WTC11 (cell line): ENCODE results near the gene POLR2L. TPM values are rescaled to one million over a fixed set of nuclear protein-coding genes. Genes with fewer than 3 reads are reported as not detected.

Experiments used
- ATAC-seq: fragments of 200-7000 bp; cut with Tn5 transposase; 2 replicates; pipeline ENCODE4 v1.10.0; 2021; ENCODE audit warnings: mild to moderate bottlenecking, moderate library complexity
- CTCF ChIA-PET: fragments of 300-600 bp; sonication (Branson Sonifier 250); formaldehyde crosslinking; loops from one replicate; lab custom pipeline; 2021; ENCODE audit warnings: antibody characterized with exemption; lab: Charles Lee
- POLR2A ChIA-PET: fragments of 350-600 bp; sonication (Branson Sonifier 250); formaldehyde crosslinking; loops from one replicate; lab custom pipeline; 2021; ENCODE audit warnings: antibody characterized with exemption; lab: Charles Lee
- DNase-seq: peaks from one replicate; pipeline ENCODE4 v3.0.0; 2021; ENCODE audit warnings: low spot score
- H3K27ac Mint-ChIP-seq: 2 replicates; pipeline ENCODE4 v1.8.0; 2021; ENCODE audit warnings: mixed read lengths
- H3K27me3 Mint-ChIP-seq: 2 replicates; pipeline ENCODE4 v1.8.0; 2021; ENCODE audit warnings: low read depth, mild to moderate bottlenecking, moderate library complexity, mixed read lengths
- H3K36me3 Mint-ChIP-seq: 2 replicates; pipeline ENCODE4 v1.8.0; 2021; ENCODE audit warnings: mixed read lengths
- H3K4me1 Mint-ChIP-seq: 2 replicates; pipeline ENCODE4 v1.8.0; 2022; ENCODE audit warnings: mixed read lengths
- H3K4me3 Mint-ChIP-seq: 2 replicates; pipeline ENCODE4 v1.8.0; 2021; ENCODE audit warnings: mild to moderate bottlenecking, moderate library complexity, mixed read lengths
- H3K9me3 Mint-ChIP-seq: 2 replicates; pipeline ENCODE4 v1.8.0; 2021; ENCODE audit warnings: mixed read lengths
- AFF4 ChIP-seq: sonication (generic); formaldehyde crosslinking; IDR thresholded peaks from 2 replicates; pipeline ENCODE4 v1.8.1; 2023; ENCODE audit warnings: mild to moderate bottlenecking, missing genetic modification reagents, borderline replicate concordance
- CBFB ChIP-seq: sonication (generic); formaldehyde crosslinking; IDR thresholded peaks from 2 replicates; pipeline ENCODE4 v1.8.1; 2022; ENCODE audit warnings: mild to moderate bottlenecking, low read depth, missing genetic modification reagents
- CREB1 ChIP-seq: sonication (generic); formaldehyde crosslinking; IDR thresholded peaks from 2 replicates; pipeline ENCODE4 v1.8.0; 2023; ENCODE audit warnings: mild to moderate bottlenecking, missing genetic modification reagents
- E2F1 ChIP-seq: sonication (generic); formaldehyde crosslinking; IDR thresholded peaks from 2 replicates; pipeline ENCODE4 v1.8.0; 2022; ENCODE audit warnings: mild to moderate bottlenecking, missing genetic modification reagents
- FOXK1 ChIP-seq: sonication (generic); formaldehyde crosslinking; IDR thresholded peaks from 2 replicates; pipeline ENCODE4 v1.8.0; 2022; ENCODE audit warnings: mild to moderate bottlenecking, moderate library complexity, missing genetic modification reagents
- FOXP4 ChIP-seq: sonication (generic); formaldehyde crosslinking; IDR thresholded peaks from 2 replicates; pipeline ENCODE4 v1.8.0; 2022; ENCODE audit warnings: mild to moderate bottlenecking, missing genetic modification reagents
- KAT7 ChIP-seq: sonication (generic); formaldehyde crosslinking; IDR thresholded peaks from 2 replicates; pipeline ENCODE4 v1.8.1; 2023; ENCODE audit warnings: missing genetic modification reagents, mild to moderate bottlenecking, borderline replicate concordance
- MAX ChIP-seq: sonication (generic); formaldehyde crosslinking; IDR thresholded peaks from 2 replicates; pipeline ENCODE4 v1.8.0; 2022; ENCODE audit warnings: mild to moderate bottlenecking, missing genetic modification reagents
- NFE2L1 ChIP-seq: sonication (generic); formaldehyde crosslinking; IDR thresholded peaks from 2 replicates; pipeline ENCODE4 v1.8.1; 2023; ENCODE audit warnings: missing genetic modification reagents
- NR1H2 ChIP-seq: sonication (generic); formaldehyde crosslinking; IDR thresholded peaks from 2 replicates; pipeline ENCODE4 v1.9.0; 2021; ENCODE audit warnings: mild to moderate bottlenecking, moderate library complexity, missing genetic modification reagents
- NR3C1 ChIP-seq: sonication (generic); formaldehyde crosslinking; conservative IDR thresholded peaks from 2 replicates; pipeline ENCODE4 v1.8.1; 2023; ENCODE audit warnings: low read depth, mild to moderate bottlenecking, missing genetic modification reagents
- RELA ChIP-seq: sonication (generic); formaldehyde crosslinking; IDR thresholded peaks from 2 replicates; pipeline ENCODE4 v1.8.1; 2022; ENCODE audit warnings: missing genetic modification reagents, mild to moderate bottlenecking, borderline replicate concordance
- TP53 ChIP-seq: sonication (generic); formaldehyde crosslinking; IDR thresholded peaks from 2 replicates; pipeline ENCODE4 v1.8.1; 2023; ENCODE audit warnings: mild to moderate bottlenecking, missing genetic modification reagents
- USF1 ChIP-seq: sonication (generic); formaldehyde crosslinking; IDR thresholded peaks from 2 replicates; pipeline ENCODE4 v1.8.0; 2022; ENCODE audit warnings: mild to moderate bottlenecking, missing genetic modification reagents
- ZNF232 ChIP-seq: sonication (generic); formaldehyde crosslinking; IDR thresholded peaks from 2 replicates; pipeline ENCODE4 v1.8.0; 2022; ENCODE audit warnings: mild to moderate bottlenecking, missing genetic modification reagents
- ZNF263 ChIP-seq: sonication (generic); formaldehyde crosslinking; IDR thresholded peaks from 2 replicates; pipeline ENCODE4 v1.8.1; 2022; ENCODE audit warnings: low read depth, mild to moderate bottlenecking, moderate library complexity, missing genetic modification reagents
- total RNA-seq: library from RNA; stranded (reverse); gene quantifications from 3 replicates; pipeline ENCODE4 v1.2.3, GENCODE V29; 2021

The POLR2L gene
- total RNA-seq, 1 experiment from 2014 or later, result 152 TPM

GRCh38 chr11:858762-859339 lies 16.5 kb upstream of the POLR2L start (continued):
- TF ChIP-seq FOXP4 (no peak), E2F1 (CRISPR knock-in tag) (no peak)

- H3K27me3 Mint-ChIP-seq, result peaks cover 3% of the 10 kb centered on the region; the same call in 1 of the 2 replicates
- H3K9me3 Mint-ChIP-seq, result no peaks in the 10 kb centered on the region
- POLR2A ChIA-PET, result no interaction called here
- TF ChIP-seq RELA (CRISPR knock-in tag) (no peak), CBFB (CRISPR knock-in tag) (no peak), KAT7 (no peak), FOXP4 (no peak)
- CTCF ChIA-PET, result interaction anchor here (2.5 to 3.0 kb wide), 2 partner anchors 10 to 193 kb away, joined by 9 to 22 read pairs; no protein-coding TSS in a partner anchor
- peaks cover 33% of the 10 kb centered on the region for H3K4me1 Mint-ChIP-seq
- DNase-seq, result no peak
- H3K36me3 Mint-ChIP-seq, result no peaks in the 10 kb centered on the region
- H3K4me3 Mint-ChIP-seq, result no peak overlapping the region
- H3K27ac Mint-ChIP-seq, result no peak overlapping the region
- no peak for ATAC-seq
Observed at GRCh38 chr11:858053-858761, 15.9 kb upstream of the POLR2L start.

- H3K4me3 Mint-ChIP-seq, result no peak overlapping the region
- no peak for TF ChIP-seq NR3C1
- no peak for TF ChIP-seq KAT7
- TF ChIP-seq TP53 (CRISPR knock-in tag), result no peak
- TF ChIP-seq, all 79 proteins: peak for 0
- ChIA-PET POLR2A (interaction anchor here (1.1 to 1.4 kb wide), 2 partner anchors 12 to 14 kb away, joined by 3 to 7 read pairs; partner anchors contain the start of gene TSPAN4), CTCF (interaction anchor here (0.9 to 3.0 kb wide), 6 partner anchors 9 to 195 kb away, joined by 3 to 22 read pairs (median 8); partner anchors contain the start of genes POLR2L and TSPAN4)
- no peaks in the 10 kb centered on the region for H3K9me3 Mint-ChIP-seq
- no peak; the same call in 1 of the 2 replicates for ATAC-seq
- H3K4me1 Mint-ChIP-seq, result peaks cover 22% of the 10 kb centered on the region
- H3K27me3 Mint-ChIP-seq, result peaks cover 3% of the 10 kb centered on the region; the same call in 1 of the 2 replicates
- no peak for DNase-seq
- no peak overlapping the region for H3K27ac Mint-ChIP-seq
- no peaks in the 10 kb centered on the region for H3K36me3 Mint-ChIP-seq
Observed at GRCh38 chr11:856397-856796, 14.1 kb upstream of the POLR2L start.

- H3K36me3 Mint-ChIP-seq, result no peaks in the 10 kb centered on the region
- CTCF ChIA-PET, result interaction anchor here (1.0 to 3.0 kb wide), 4 partner anchors 8 to 196 kb away, joined by 3 to 22 read pairs (median 12); partner anchors contain the start of genes POLR2L and TSPAN4
- DNase-seq, result no peak
- peaks cover 24% of the 10 kb centered on the region for H3K4me1 Mint-ChIP-seq
- TF ChIP-seq CREB1 (CRISPR knock-in tag) (no peak), MAX (CRISPR knock-in tag) (no peak), NFE2L1 (CRISPR knock-in tag) (no peak), ZNF263 (CRISPR knock-in tag) (no peak), AFF4 (CRISPR knock-in tag) (no peak), NR1H2 (CRISPR knock-in tag) (no peak), FOXK1 (CRISPR knock-in tag) (no peak), ZNF232 (CRISPR knock-in tag) (no peak), USF1 (no peak)
- no peaks in the 10 kb centered on the region for H3K9me3 Mint-ChIP-seq
- no peak for ATAC-seq
- H3K27ac Mint-ChIP-seq, result no peak overlapping the region
- POLR2A ChIA-PET, result interaction anchor here (1.1 to 1.4 kb wide), 2 partner anchors 11 to 13 kb away, joined by 3 to 7 read pairs; partner anchors contain the start of gene TSPAN4
- peaks cover 3% of the 10 kb centered on the region; the same call in 1 of the 2 replicates for H3K27me3 Mint-ChIP-seq
- H3K4me3 Mint-ChIP-seq, result no peak overlapping the region
Observed at GRCh38 chr11:855796-856195, 13.5 kb upstream of the POLR2L start.
